WTC11 (cell line): Measurements from ENCODE around the gene CCR2. TPM values are rescaled to one million over a fixed set of nuclear protein-coding genes. Genes with fewer than 3 reads are reported as not detected.

Source experiments
- ATAC-seq: fragments of 200-7000 bp; cut with Tn5 transposase; 2 replicates; pipeline ENCODE4 v1.10.0; 2021; ENCODE audit warnings: mild to moderate bottlenecking, moderate library complexity
- CTCF ChIA-PET: fragments of 300-600 bp; sonication (Branson Sonifier 250); formaldehyde crosslinking; loops from one replicate; lab custom pipeline; 2021; ENCODE audit warnings: antibody characterized with exemption; lab: Charles Lee
- POLR2A ChIA-PET: fragments of 350-600 bp; sonication (Branson Sonifier 250); formaldehyde crosslinking; loops from one replicate; lab custom pipeline; 2021; ENCODE audit warnings: antibody characterized with exemption; lab: Charles Lee
- DNase-seq: peaks from one replicate; pipeline ENCODE4 v3.0.0; 2021; ENCODE audit warnings: low spot score
- H3K27ac Mint-ChIP-seq: 2 replicates; pipeline ENCODE4 v1.8.0; 2021; ENCODE audit warnings: mixed read lengths
- H3K27me3 Mint-ChIP-seq: 2 replicates; pipeline ENCODE4 v1.8.0; 2021; ENCODE audit warnings: low read depth, mild to moderate bottlenecking, moderate library complexity, mixed read lengths
- H3K36me3 Mint-ChIP-seq: 2 replicates; pipeline ENCODE4 v1.8.0; 2021; ENCODE audit warnings: mixed read lengths
- H3K4me1 Mint-ChIP-seq: 2 replicates; pipeline ENCODE4 v1.8.0; 2022; ENCODE audit warnings: mixed read lengths
- H3K4me3 Mint-ChIP-seq: 2 replicates; pipeline ENCODE4 v1.8.0; 2021; ENCODE audit warnings: mild to moderate bottlenecking, moderate library complexity, mixed read lengths
- H3K9me3 Mint-ChIP-seq: 2 replicates; pipeline ENCODE4 v1.8.0; 2021; ENCODE audit warnings: mixed read lengths
- ATF1 ChIP-seq: sonication (generic); formaldehyde crosslinking; IDR thresholded peaks from 2 replicates; pipeline ENCODE4 v1.8.1; 2023; ENCODE audit warnings: mild to moderate bottlenecking, moderate library complexity, missing genetic modification reagents
- ELF4 ChIP-seq: sonication (generic); formaldehyde crosslinking; IDR thresholded peaks from 2 replicates; pipeline ENCODE4 v1.8.1; 2022; ENCODE audit warnings: low read depth, mild to moderate bottlenecking, moderate library complexity, missing genetic modification reagents
- ERG ChIP-seq: fragments of 250-450 bp; sonication (Bioruptor Pico); IDR thresholded peaks from 2 replicates; pipeline ENCODE4 v1.8.0; 2021; ENCODE audit warnings: mild to moderate bottlenecking
- ETV6 ChIP-seq: sonication (generic); formaldehyde crosslinking; IDR thresholded peaks from 2 replicates; pipeline ENCODE4 v1.8.1; 2022; ENCODE audit warnings: mild to moderate bottlenecking, missing genetic modification reagents
- FOXJ3 ChIP-seq: sonication (generic); formaldehyde crosslinking; IDR thresholded peaks from 2 replicates; pipeline ENCODE4 v1.9.0; 2021; ENCODE audit warnings: missing genetic modification reagents, mild to moderate bottlenecking, borderline replicate concordance
- IRF1 ChIP-seq: sonication (generic); formaldehyde crosslinking; IDR thresholded peaks from 2 replicates; pipeline ENCODE4 v1.8.0; 2023; ENCODE audit warnings: missing genetic modification reagents
- JAZF1 ChIP-seq: fragments of 250-450 bp; sonication (Bioruptor Pico); IDR thresholded peaks from 2 replicates; pipeline ENCODE4 v1.9.0; 2021; ENCODE audit warnings: moderate library complexity, mild to moderate bottlenecking, inconsistent platforms
- JUN ChIP-seq: sonication (generic); formaldehyde crosslinking; IDR thresholded peaks from 2 replicates; pipeline ENCODE4 v1.8.0; 2023; ENCODE audit warnings: mild to moderate bottlenecking, missing genetic modification reagents
- NFATC4 ChIP-seq: fragments of 250-450 bp; sonication (Bioruptor Pico); IDR thresholded peaks from 2 replicates; pipeline ENCODE4 v1.9.0; 2021; ENCODE audit warnings: mild to moderate bottlenecking
- NR2C2 ChIP-seq: sonication (generic); formaldehyde crosslinking; IDR thresholded peaks from 2 replicates; pipeline ENCODE4 v1.8.0; 2022; ENCODE audit warnings: mild to moderate bottlenecking, missing genetic modification reagents
- NR3C1 ChIP-seq: sonication (generic); formaldehyde crosslinking; conservative IDR thresholded peaks from 2 replicates; pipeline ENCODE4 v1.8.1; 2023; ENCODE audit warnings: low read depth, mild to moderate bottlenecking, missing genetic modification reagents
- SMAD3 ChIP-seq: sonication (generic); formaldehyde crosslinking; IDR thresholded peaks from 2 replicates; pipeline ENCODE4 v1.8.0; 2022; ENCODE audit warnings: missing genetic modification reagents, mild to moderate bottlenecking, borderline replicate concordance
- TEAD1 ChIP-seq: sonication (generic); formaldehyde crosslinking; IDR thresholded peaks from 2 replicates; pipeline ENCODE4 v1.8.0; 2022; ENCODE audit warnings: mild to moderate bottlenecking, missing genetic modification reagents
- TEAD4 ChIP-seq: sonication (generic); formaldehyde crosslinking; IDR thresholded peaks from 2 replicates; pipeline ENCODE4 v1.8.0; 2022; ENCODE audit warnings: mild to moderate bottlenecking, missing genetic modification reagents
- USF2 ChIP-seq: sonication (generic); formaldehyde crosslinking; IDR thresholded peaks from 2 replicates; pipeline ENCODE4 v1.8.1; 2023; ENCODE audit warnings: mild to moderate bottlenecking, missing genetic modification reagents, moderate library complexity
- ZNF138 ChIP-seq: sonication (generic); formaldehyde crosslinking; conservative IDR thresholded peaks from 2 replicates; pipeline ENCODE4 v1.8.1; 2022; ENCODE audit warnings: mild to moderate bottlenecking, moderate library complexity, missing genetic modification reagents
- ZNF219 ChIP-seq: sonication (generic); formaldehyde crosslinking; IDR thresholded peaks from 2 replicates; pipeline ENCODE4 v1.8.0; 2023; ENCODE audit warnings: missing genetic modification reagents, mild to moderate bottlenecking, borderline replicate concordance
- total RNA-seq: library from RNA; stranded (reverse); gene quantifications from 3 replicates; pipeline ENCODE4 v1.2.3, GENCODE V29; 2021
- TF ChIP-seq, protein P1 (sequence below): fragments of 250-450 bp; sonication (Bioruptor Pico); IDR thresholded peaks from 2 replicates; pipeline ENCODE4 v1.9.0; 2021; ENCODE audit warnings: mild to moderate bottlenecking, borderline replicate concordance
- TF ChIP-seq, protein P2 (sequence below): sonication (generic); formaldehyde crosslinking; IDR thresholded peaks from 2 replicates; pipeline ENCODE4 v1.8.1; 2023; ENCODE audit warnings: mild to moderate bottlenecking, missing genetic modification reagents, moderate library complexity
- TF ChIP-seq, protein P3 (sequence below): sonication (generic); formaldehyde crosslinking; IDR thresholded peaks from 2 replicates; pipeline ENCODE4 v1.8.1; 2023; ENCODE audit warnings: mild to moderate bottlenecking, missing genetic modification reagents

Gene CCR2
- total RNA-seq, 1 experiment from 2014 or later, result not detected

- TF ChIP-seq ATF1 (CRISPR knock-in tag) (no peak), ZNF138 (no peak), TEAD4 (no peak), ETV6 (CRISPR knock-in tag) (no peak), NFATC4 (CRISPR knock-in tag) (no peak), TEAD1 (CRISPR knock-in tag) (no peak), FOXJ3 (CRISPR knock-in tag) (no peak), NR3C1 (CRISPR knock-in tag) (no peak), JUN (CRISPR knock-in tag) (no peak)
- TF ChIP-seq, all 79 proteins: peak for 0
These were observed 6.0 kb downstream of the CCR2 start (continued) for GRCh38 chr3:46359733-46360493.

DNA sequence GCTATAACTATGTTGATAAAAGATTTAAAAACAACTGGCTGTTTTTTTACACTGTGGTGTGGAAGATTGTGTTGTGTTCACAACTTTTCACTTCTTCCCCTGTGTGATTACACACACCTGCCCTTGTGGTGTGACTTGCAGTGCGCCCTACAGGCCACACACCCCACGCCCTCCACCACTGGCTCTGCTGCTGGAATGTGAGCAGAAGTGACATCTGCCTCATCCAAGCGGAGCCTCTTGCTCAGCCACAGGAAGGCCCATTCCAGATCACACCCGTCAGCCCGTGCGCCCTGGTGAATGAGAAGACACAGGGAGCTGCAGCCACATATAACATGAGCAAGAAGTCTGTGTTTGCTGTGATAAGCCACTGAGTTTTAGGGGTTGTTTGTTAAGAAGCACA is 7.0 kb downstream of the CCR2 start:
- no peak overlapping the region for H3K27ac Mint-ChIP-seq
- ChIA-PET CTCF (interaction anchor here (1.5 kb wide), 1 partner anchor 8 kb away, joined by 3 read pairs; no protein-coding TSS in a partner anchor), POLR2A (no interaction called here)
- H3K4me1 Mint-ChIP-seq, result no peaks in the 10 kb centered on the region
- no peaks in the 10 kb centered on the region for H3K36me3 Mint-ChIP-seq
- no peak overlapping the region for H3K4me3 Mint-ChIP-seq
- no peak for TF ChIP-seq ETV6 (CRISPR knock-in tag)
- H3K9me3 Mint-ChIP-seq, result peaks cover 5% of the 10 kb centered on the region; the same call in 1 of the 2 replicates
- DNase-seq, result peak; percentile 22
- no peaks in the 10 kb centered on the region for H3K27me3 Mint-ChIP-seq
- no peak for ATAC-seq

- Mint-ChIP-seq H3K36me3 (no peaks in the 10 kb centered on the region), H3K4me1 (no peaks in the 10 kb centered on the region), H3K27me3 (0 out of 2 replicates have a peak, but pooled peaks cover under 1% of the 10 kb centered on the region), H3K4me3 (no peak overlapping the region), H3K27ac (no peak overlapping the region), H3K9me3 (peaks cover 5% of the 10 kb centered on the region; the same call in 1 of the 2 replicates)
- ATAC-seq (no peak), DNase-seq (no peak)
- ChIA-PET CTCF (interaction anchor here (0.9 kb wide), 1 partner anchor 85 kb away, joined by 3 read pairs; no protein-coding TSS in a partner anchor), POLR2A (no interaction called here)
- TF ChIP-seq, protein P1, sequence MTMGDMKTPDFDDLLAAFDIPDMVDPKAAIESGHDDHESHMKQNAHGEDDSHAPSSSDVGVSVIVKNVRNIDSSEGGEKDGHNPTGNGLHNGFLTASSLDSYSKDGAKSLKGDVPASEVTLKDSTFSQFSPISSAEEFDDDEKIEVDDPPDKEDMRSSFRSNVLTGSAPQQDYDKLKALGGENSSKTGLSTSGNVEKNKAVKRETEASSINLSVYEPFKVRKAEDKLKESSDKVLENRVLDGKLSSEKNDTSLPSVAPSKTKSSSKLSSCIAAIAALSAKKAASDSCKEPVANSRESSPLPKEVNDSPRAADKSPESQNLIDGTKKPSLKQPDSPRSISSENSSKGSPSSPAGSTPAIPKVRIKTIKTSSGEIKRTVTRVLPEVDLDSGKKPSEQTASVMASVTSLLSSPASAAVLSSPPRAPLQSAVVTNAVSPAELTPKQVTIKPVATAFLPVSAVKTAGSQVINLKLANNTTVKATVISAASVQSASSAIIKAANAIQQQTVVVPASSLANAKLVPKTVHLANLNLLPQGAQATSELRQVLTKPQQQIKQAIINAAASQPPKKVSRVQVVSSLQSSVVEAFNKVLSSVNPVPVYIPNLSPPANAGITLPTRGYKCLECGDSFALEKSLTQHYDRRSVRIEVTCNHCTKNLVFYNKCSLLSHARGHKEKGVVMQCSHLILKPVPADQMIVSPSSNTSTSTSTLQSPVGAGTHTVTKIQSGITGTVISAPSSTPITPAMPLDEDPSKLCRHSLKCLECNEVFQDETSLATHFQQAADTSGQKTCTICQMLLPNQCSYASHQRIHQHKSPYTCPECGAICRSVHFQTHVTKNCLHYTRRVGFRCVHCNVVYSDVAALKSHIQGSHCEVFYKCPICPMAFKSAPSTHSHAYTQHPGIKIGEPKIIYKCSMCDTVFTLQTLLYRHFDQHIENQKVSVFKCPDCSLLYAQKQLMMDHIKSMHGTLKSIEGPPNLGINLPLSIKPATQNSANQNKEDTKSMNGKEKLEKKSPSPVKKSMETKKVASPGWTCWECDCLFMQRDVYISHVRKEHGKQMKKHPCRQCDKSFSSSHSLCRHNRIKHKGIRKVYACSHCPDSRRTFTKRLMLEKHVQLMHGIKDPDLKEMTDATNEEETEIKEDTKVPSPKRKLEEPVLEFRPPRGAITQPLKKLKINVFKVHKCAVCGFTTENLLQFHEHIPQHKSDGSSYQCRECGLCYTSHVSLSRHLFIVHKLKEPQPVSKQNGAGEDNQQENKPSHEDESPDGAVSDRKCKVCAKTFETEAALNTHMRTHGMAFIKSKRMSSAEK (CRISPR knock-in tag), result no peak
- TF ChIP-seq NR2C2 (no peak), ZNF219 (CRISPR knock-in tag) (no peak), USF2 (CRISPR knock-in tag) (no peak), ERG (no peak), ELF4 (no peak), JAZF1 (no peak), SMAD3 (no peak), IRF1 (CRISPR knock-in tag) (no peak)
- TF ChIP-seq, protein P2, sequence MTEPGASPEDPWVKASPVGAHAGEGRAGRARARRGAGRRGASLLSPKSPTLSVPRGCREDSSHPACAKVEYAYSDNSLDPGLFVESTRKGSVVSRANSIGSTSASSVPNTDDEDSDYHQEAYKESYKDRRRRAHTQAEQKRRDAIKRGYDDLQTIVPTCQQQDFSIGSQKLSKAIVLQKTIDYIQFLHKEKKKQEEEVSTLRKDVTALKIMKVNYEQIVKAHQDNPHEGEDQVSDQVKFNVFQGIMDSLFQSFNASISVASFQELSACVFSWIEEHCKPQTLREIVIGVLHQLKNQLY (CRISPR knock-in tag), result no peak
- TF ChIP-seq, protein P3, sequence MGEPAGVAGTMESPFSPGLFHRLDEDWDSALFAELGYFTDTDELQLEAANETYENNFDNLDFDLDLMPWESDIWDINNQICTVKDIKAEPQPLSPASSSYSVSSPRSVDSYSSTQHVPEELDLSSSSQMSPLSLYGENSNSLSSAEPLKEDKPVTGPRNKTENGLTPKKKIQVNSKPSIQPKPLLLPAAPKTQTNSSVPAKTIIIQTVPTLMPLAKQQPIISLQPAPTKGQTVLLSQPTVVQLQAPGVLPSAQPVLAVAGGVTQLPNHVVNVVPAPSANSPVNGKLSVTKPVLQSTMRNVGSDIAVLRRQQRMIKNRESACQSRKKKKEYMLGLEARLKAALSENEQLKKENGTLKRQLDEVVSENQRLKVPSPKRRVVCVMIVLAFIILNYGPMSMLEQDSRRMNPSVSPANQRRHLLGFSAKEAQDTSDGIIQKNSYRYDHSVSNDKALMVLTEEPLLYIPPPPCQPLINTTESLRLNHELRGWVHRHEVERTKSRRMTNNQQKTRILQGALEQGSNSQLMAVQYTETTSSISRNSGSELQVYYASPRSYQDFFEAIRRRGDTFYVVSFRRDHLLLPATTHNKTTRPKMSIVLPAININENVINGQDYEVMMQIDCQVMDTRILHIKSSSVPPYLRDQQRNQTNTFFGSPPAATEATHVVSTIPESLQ (CRISPR knock-in tag), result no peak
These were observed 7.7 kb downstream of the CCR2 start for GRCh38 chr3:46361408-46362283.
